ENCODE results near the gene MLYCD.

DNA sequence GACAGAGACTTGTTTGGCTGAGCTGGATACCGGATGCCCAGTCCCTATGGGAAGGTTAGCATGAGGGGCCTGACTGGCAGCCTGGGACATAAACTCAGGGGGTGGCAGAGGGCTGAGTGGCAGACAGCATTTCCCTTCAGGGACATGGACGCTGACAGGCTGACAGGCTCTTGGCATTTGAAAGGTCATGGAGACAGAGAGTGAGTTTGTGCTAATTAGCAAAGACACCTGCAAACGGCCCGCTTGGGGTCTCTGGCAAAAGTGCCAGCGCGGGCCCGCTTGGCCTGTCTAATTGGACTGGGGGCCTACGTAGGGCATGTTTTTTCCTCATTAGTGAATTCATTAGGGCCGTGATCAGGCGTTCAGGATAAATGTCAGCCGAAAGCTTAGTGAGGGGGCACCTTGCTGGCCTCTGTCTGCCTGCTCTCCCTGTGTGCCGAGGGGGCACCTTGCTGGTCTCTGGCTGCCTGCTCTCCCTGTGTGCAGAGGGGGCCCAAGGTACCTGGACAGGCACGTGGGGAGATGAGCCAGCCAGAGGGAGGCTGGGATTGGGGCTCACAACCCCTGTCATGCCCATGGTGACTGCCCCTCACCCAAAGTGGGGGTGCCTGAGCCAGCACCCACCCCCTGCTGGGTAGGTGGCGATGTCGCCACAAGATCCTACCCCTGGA, 76.8 kb downstream of the MLYCD start:
- TF ChIP-seq, protein P1, sequence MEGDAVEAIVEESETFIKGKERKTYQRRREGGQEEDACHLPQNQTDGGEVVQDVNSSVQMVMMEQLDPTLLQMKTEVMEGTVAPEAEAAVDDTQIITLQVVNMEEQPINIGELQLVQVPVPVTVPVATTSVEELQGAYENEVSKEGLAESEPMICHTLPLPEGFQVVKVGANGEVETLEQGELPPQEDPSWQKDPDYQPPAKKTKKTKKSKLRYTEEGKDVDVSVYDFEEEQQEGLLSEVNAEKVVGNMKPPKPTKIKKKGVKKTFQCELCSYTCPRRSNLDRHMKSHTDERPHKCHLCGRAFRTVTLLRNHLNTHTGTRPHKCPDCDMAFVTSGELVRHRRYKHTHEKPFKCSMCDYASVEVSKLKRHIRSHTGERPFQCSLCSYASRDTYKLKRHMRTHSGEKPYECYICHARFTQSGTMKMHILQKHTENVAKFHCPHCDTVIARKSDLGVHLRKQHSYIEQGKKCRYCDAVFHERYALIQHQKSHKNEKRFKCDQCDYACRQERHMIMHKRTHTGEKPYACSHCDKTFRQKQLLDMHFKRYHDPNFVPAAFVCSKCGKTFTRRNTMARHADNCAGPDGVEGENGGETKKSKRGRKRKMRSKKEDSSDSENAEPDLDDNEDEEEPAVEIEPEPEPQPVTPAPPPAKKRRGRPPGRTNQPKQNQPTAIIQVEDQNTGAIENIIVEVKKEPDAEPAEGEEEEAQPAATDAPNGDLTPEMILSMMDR (IDR thresholded peaks at IDR 0.05), result no peak
- TF ChIP-seq POLR2A (IDR thresholded peaks at IDR 0.05; ENCODE audit: low read depth), result no peak
- TF ChIP-seq EP300 (IDR thresholded peaks at IDR 0.05), result no peak
- TF ChIP-seq POLR2AphosphoS5 (IDR thresholded peaks at IDR 0.05), result no peak

All from esophagus muscularis mucosa (tissue), 4 donors.